ENCODE measurements around the gene C11orf52.

The C11orf52 gene

GRCh38 chr11:111908639-111909305 lies 9.9 kb upstream of the C11orf52 start:
- no peak for DNase-seq (ENCODE audit: extremely low read depth, low read depth)
- no peak for TF ChIP-seq CTCF (IDR thresholded peaks at IDR 0.05; ENCODE audit: low read depth, low read length)

DNA sequence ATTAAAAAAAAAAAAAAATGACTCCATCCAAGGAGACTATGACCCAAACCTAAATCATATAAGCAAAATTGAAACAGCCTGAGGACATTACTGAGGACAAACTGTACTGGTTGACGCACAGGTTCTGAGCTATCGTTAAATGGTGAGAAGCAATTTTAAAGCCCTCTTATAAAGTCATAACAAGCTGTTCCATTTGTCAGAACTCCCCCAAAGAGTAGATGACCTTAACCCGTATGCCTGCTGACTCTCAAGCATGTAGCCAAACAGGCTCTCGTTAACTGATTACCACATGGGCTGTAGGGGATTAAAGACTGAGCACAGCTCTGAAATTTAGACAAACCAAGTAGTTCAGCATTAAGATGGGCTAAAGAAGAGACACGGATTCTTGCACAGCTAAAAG lies 9.3 kb upstream of the C11orf52 start:
- no peak for TF ChIP-seq CTCF (IDR thresholded peaks at IDR 0.05; ENCODE audit: low read depth, low read length)
- no peak for DNase-seq (ENCODE audit: extremely low read depth, low read depth)

DNA sequence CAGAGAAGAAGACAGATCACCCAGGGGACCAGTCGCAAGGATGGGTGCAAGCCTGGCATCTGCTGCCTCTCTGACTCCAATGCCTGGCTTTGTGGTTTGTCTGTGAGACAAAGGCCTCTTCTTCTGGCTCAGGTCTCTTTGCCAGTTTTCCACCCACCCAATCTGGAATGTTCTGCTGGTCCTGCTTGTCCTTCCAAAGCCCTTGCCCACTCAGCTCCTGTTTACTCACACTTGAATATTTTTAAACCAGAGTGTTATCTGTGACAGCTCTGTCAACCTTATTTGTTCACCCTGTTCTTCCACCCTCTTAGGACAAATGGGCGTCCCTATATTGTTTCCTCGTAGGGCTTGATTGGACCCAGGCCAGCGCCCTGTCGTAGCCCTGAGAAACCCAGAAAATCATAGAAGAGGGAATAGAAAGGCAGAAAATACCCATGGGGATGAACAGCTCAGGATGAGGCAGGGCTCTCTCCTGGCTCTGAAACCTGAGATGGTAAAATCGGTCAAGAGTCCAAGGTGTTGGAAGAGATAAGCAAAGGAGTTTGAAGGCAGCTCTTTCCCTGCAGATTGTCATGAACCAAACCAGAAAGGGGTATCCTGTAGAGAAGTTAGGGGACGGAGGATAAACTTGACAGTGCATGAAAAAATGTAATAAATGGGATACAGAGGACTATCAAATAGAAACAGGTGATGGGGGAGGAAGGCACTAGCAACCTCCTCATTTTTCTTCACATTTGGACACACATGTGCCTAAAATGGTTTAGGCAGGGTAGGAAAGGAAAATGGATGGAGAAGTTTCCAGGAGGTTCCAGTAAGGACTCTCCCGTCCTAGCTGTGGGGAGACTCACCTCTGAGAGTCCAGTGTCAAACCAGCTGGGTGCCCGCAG lies 7.8 kb upstream of the C11orf52 start:
- DNase-seq (ENCODE audit: extremely low read depth, low read depth), result no peak
- TF ChIP-seq CTCF (IDR thresholded peaks at IDR 0.05; ENCODE audit: low read depth, low read length), result no peak

- peak; percentile 72 for DNase-seq (ENCODE audit: extremely low read depth, low read depth)
- TF ChIP-seq CTCF (IDR thresholded peaks at IDR 0.05; ENCODE audit: low read depth, low read length), result no peak
Measured at GRCh38 chr11:111911563-111912401, 6.9 kb upstream of the C11orf52 start, which contains the start of gene CRYAB. TSS of gene CRYAB (minus strand) at chr11:111911770. CDS start at chr11:111911724, 46 bp downstream.

- TF ChIP-seq CTCF (IDR thresholded peaks at IDR 0.05; ENCODE audit: low read depth, low read length), result no peak
- DNase-seq (ENCODE audit: extremely low read depth, low read depth), result no peak
Measured at GRCh38 chr11:111912535-111912934, 6.2 kb upstream of the C11orf52 start, which contains the start of gene HSPB2. TSS of gene HSPB2 (plus strand) at chr11:111912734. CDS start at chr11:111912830, 96 bp downstream.

- TF ChIP-seq CTCF (IDR thresholded peaks at IDR 0.05; ENCODE audit: low read depth, low read length), result no peak
- DNase-seq (ENCODE audit: extremely low read depth, low read depth), result no peak
Measured at GRCh38 chr11:111913031-111913861, 5.5 kb upstream of the C11orf52 start.

Measured in AG09319 (cell line).